H1 (cell line): ENCODE results near the gene ZNF175. TPM values are rescaled to one million over a fixed set of nuclear protein-coding genes. Genes with fewer than 3 reads are reported as not detected.

ENCODE experiments used
- CTCF ChIA-PET: fragments of 300-600 bp; sonication (Branson Sonifier 250); formaldehyde crosslinking; loops from one replicate; lab custom pipeline; 2021; ENCODE audit not compliant: partially characterized antibody; lab: Charles Lee
- POLR2A ChIA-PET: fragments of 300-600 bp; sonication (Branson Sonifier 250); formaldehyde crosslinking; loops from one replicate; lab custom pipeline; 2021; ENCODE audit warnings: inconsistent platforms; ENCODE audit not compliant: partially characterized antibody; lab: Charles Lee
- DNase-seq, 2 experiments: peaks; one replicate each; pipeline versions ENCODE4 v3.0.0 to v3.0.0-alpha.2; 2010 to 2022; ENCODE audit warnings: low spot score in 2 of 2, low read depth in 1 of 2, mixed read lengths in 1 of 2
- FAIRE-seq: peaks from 2 replicates; lab custom pipeline; 2011; peaks lifted over from hg19 to GRCh38; lab: Jason Lieb, UNC
- H2AFZ ChIP-seq: 2 replicates; pipeline ENCODE4 v1.8.1; 2012; ENCODE audit warnings: low read length, inconsistent platforms
- H2AK5ac ChIP-seq: 2 replicates; pipeline ENCODE4 v1.6.1; 2013; ENCODE audit warnings: low read depth, low read length
- H2BK120ac ChIP-seq: replicated peaks from 2 replicates; pipeline ENCODE3; 2013; ENCODE audit warnings: low read depth, low read length, inconsistent platforms
- H2BK12ac ChIP-seq: 2 replicates; pipeline ENCODE4 v1.6.1; 2013; ENCODE audit warnings: low read depth, low read length
- H2BK15ac ChIP-seq: 2 replicates; pipeline ENCODE4 v1.6.1; 2013; ENCODE audit warnings: low read length
- H2BK20ac ChIP-seq: 2 replicates; pipeline ENCODE4 v1.6.1; 2013; ENCODE audit warnings: low read length
- H2BK5ac ChIP-seq: 2 replicates; pipeline ENCODE4 v1.6.1; 2013; ENCODE audit warnings: low read depth, low read length
- H3K14ac ChIP-seq: 2 replicates; pipeline ENCODE4 v1.6.1; 2013; ENCODE audit warnings: inconsistent platforms; ENCODE audit not compliant: insufficient read length
- H3K18ac ChIP-seq: 2 replicates; pipeline ENCODE4 v1.6.1; 2013; ENCODE audit warnings: low read length; ENCODE audit errors: extremely low read depth
- H3K23ac ChIP-seq: 2 replicates; pipeline ENCODE4 v1.6.1; 2013; ENCODE audit warnings: inconsistent platforms; ENCODE audit not compliant: insufficient read length
- H3K23me2 ChIP-seq: 2 replicates; pipeline ENCODE4 v1.6.1; 2013; ENCODE audit warnings: low read depth, low read length
- H3K27ac ChIP-seq: 2 replicates; pipeline ENCODE4 v1.6.1; 2011; ENCODE audit warnings: low read depth, low read length, inconsistent platforms
- H3K27me3 ChIP-seq, 4 experiments: replicated peaks in 1 of 4; 1 replicate in 1 of 4; 2 replicates in 3 of 4; pipeline versions ENCODE4 v1.6.1 to v1.8.1; 2011 to 2013; ENCODE audit warnings: low read length in 3 of 4, mild to moderate bottlenecking in 3 of 4, inconsistent platforms in 2 of 4, mixed read lengths in 2 of 4, moderate library complexity in 1 of 4; ENCODE audit not compliant: control insufficient read depth in 3 of 4, insufficient read depth in 3 of 4; ENCODE audit errors: extremely low read depth in 1 of 4
- H3K36me3 ChIP-seq, 4 experiments: 2 replicates each; pipeline versions ENCODE4 v1.6.1 to v1.8.1; 2011 to 2013; ENCODE audit warnings: mild to moderate bottlenecking in 4 of 4, low read length in 3 of 4, moderate library complexity in 2 of 4, control low read depth in 1 of 4, inconsistent platforms in 1 of 4; ENCODE audit not compliant: insufficient read depth in 4 of 4, control insufficient read depth in 2 of 4
- H3K4ac ChIP-seq: replicated peaks from 2 replicates; pipeline ENCODE3; 2013; ENCODE audit warnings: low read length, low read depth, mixed read lengths, inconsistent platforms; ENCODE audit not compliant: insufficient read length
- H3K4me1 ChIP-seq, 4 experiments: replicated peaks in 1 of 4; 1 replicate in 1 of 4; 2 replicates in 3 of 4; pipeline versions ENCODE4 v1.6.1 to v1.8.1; 2011 to 2013; ENCODE audit warnings: low read length in 3 of 4, inconsistent platforms in 2 of 4, mixed read lengths in 1 of 4; ENCODE audit not compliant: insufficient read depth in 4 of 4, control insufficient read depth in 3 of 4
- H3K4me2 ChIP-seq, 2 experiments: 2 replicates each; pipeline versions ENCODE4 v1.6.1 to v1.8.1; 2011 to 2013; ENCODE audit warnings: low read depth in 2 of 2, low read length in 2 of 2, control low read depth in 1 of 2, inconsistent platforms in 1 of 2, mild to moderate bottlenecking in 1 of 2; ENCODE audit not compliant: insufficient read depth in 1 of 2
- H3K4me3 ChIP-seq, 4 experiments: fragments of 200-600, 300-600 bp in 1 of 4; sonication (generic), shearing (Covaris generic), sonication (Bioruptor Twin) in 1 of 4; 2 replicates each; pipeline versions ENCODE4 v1.5.1 to v1.8.1; 2011 to 2016; ENCODE audit warnings: low read length in 4 of 4, low read depth in 3 of 4, control low read depth in 2 of 4, inconsistent platforms in 2 of 4, mild to moderate bottlenecking in 2 of 4, mixed read lengths in 1 of 4, moderate library complexity in 1 of 4; ENCODE audit not compliant: insufficient read depth in 2 of 4; ENCODE audit errors: extremely low read depth in 1 of 4
- H3K56ac ChIP-seq: replicated peaks from 2 replicates; pipeline ENCODE3; 2013; ENCODE audit warnings: low read depth, mild to moderate bottlenecking, mixed read lengths, low read length, inconsistent platforms; ENCODE audit not compliant: insufficient read length
- H3K79me1 ChIP-seq: 2 replicates; pipeline ENCODE4 v1.6.1; 2013; ENCODE audit warnings: low read depth, low read length, control low read depth
- H3K79me2 ChIP-seq, 2 experiments: 2 replicates each; pipeline versions ENCODE4 v1.6.1 to v1.8.1; 2012 to 2013; ENCODE audit warnings: low read length in 2 of 2, mild to moderate bottlenecking in 2 of 2, inconsistent platforms in 1 of 2; ENCODE audit not compliant: insufficient read depth in 2 of 2, control insufficient read depth in 1 of 2
- H3K9ac ChIP-seq, 4 experiments: replicated peaks in 1 of 4; 1 replicate in 1 of 4; 2 replicates in 3 of 4; pipeline versions ENCODE4 v1.6.1 to v1.8.1; 2011 to 2013; ENCODE audit warnings: low read depth in 3 of 4, low read length in 3 of 4, control low read depth in 2 of 4, mild to moderate bottlenecking in 2 of 4, moderate library complexity in 2 of 4, inconsistent platforms in 1 of 4; ENCODE audit errors: extremely low read depth in 1 of 4
- H3K9me3 ChIP-seq, 2 experiments: 2 replicates each; pipeline versions ENCODE4 v1.6.1 to v1.8.1; 2012 to 2013; ENCODE audit warnings: mild to moderate bottlenecking in 2 of 2, moderate library complexity in 2 of 2, control low read depth in 1 of 2, inconsistent platforms in 1 of 2, low read depth in 1 of 2, low read length in 1 of 2, mixed read lengths in 1 of 2; ENCODE audit not compliant: insufficient read depth in 2 of 2
- H4K20me1 ChIP-seq, 2 experiments: replicated peaks in 1 of 2; 2 replicates each; pipeline versions ENCODE3 to v1.8.1; 2011 to 2013; ENCODE audit warnings: inconsistent platforms in 2 of 2, low read length in 2 of 2, mild to moderate bottlenecking in 1 of 2; ENCODE audit not compliant: insufficient read depth in 2 of 2, control insufficient read depth in 1 of 2
- H4K5ac ChIP-seq: 2 replicates; pipeline ENCODE4 v1.6.1; 2013; ENCODE audit warnings: low read length, low read depth, mixed read lengths, inconsistent platforms; ENCODE audit not compliant: insufficient read length
- H4K8ac ChIP-seq: 2 replicates; pipeline ENCODE4 v1.8.0; 2013; ENCODE audit warnings: mild to moderate bottlenecking, moderate library complexity, low read length, inconsistent platforms; ENCODE audit not compliant: insufficient read depth; ENCODE audit errors: extremely low read depth
- H4K91ac ChIP-seq: replicated peaks from 2 replicates; pipeline ENCODE3; 2013; ENCODE audit warnings: low read length, mixed read lengths, inconsistent platforms; ENCODE audit not compliant: insufficient read length
- ASH2L ChIP-seq: fragments of 200-600, 300-600 bp; sonication (generic); IDR thresholded peaks from one replicate; pipeline ENCODE4 v1.7.1; 2017; ENCODE audit warnings: low read length
- BRCA1 ChIP-seq: IDR thresholded peaks from 2 replicates; pipeline ENCODE4 v1.6.1; 2012; ENCODE audit warnings: low read depth, low read length, improper control_type of control experiment
- CBX5 ChIP-seq: fragments of 300-800, 300-1000 bp; sonication (generic); IDR thresholded peaks from 2 replicates; pipeline ENCODE4 v1.7.1; 2016; ENCODE audit warnings: antibody characterized with exemption, low read length, low read depth
- CHD1 ChIP-seq: IDR thresholded peaks from 2 replicates; pipeline ENCODE4 v1.6.1; 2012; ENCODE audit warnings: low read depth, low read length, improper control_type of control experiment
- EP300 ChIP-seq, 2 experiments: IDR thresholded peaks; 1 replicate in 1 of 2; 2 replicates in 1 of 2; pipeline ENCODE4 v1.6.1; 2011 to 2012; ENCODE audit warnings: low read depth in 2 of 2, low read length in 2 of 2, mild to moderate bottlenecking in 2 of 2, borderline replicate concordance in 1 of 2, inconsistent platforms in 1 of 2, moderate library complexity in 1 of 2
- EZH2 ChIP-seq: fragments of 200-600 bp; sonication (generic); IDR thresholded peaks from 2 replicates; pipeline ENCODE4 v1.7.1; 2012; ENCODE audit warnings: low read depth, mild to moderate bottlenecking, moderate library complexity, low read length, inconsistent platforms; ENCODE audit not compliant: severe bottlenecking
- HDAC2 ChIP-seq, 2 experiments: fragments of 300-600 bp in 1 of 2; sonication (generic) in 1 of 2; IDR thresholded peaks; 2 replicates each; pipeline ENCODE4 v1.6.1; 2011 to 2012; ENCODE audit warnings: low read depth in 2 of 2, low read length in 2 of 2, mild to moderate bottlenecking in 2 of 2, moderate library complexity in 2 of 2, borderline replicate concordance in 1 of 2, inconsistent platforms in 1 of 2
- HDAC6 ChIP-seq: IDR thresholded peaks from one replicate; pipeline ENCODE4 v1.7.1; 2012; ENCODE audit warnings: low read depth, mild to moderate bottlenecking, inconsistent platforms, low read length, moderate library complexity
- JUND ChIP-seq: IDR thresholded peaks from 2 replicates; pipeline ENCODE4 v1.6.1; 2011; ENCODE audit warnings: mild to moderate bottlenecking, improper control_type of control experiment, low read length
- KDM5A ChIP-seq: fragments of 200-600 bp; IDR thresholded peaks from 2 replicates; pipeline ENCODE4 v1.7.1; 2012; ENCODE audit warnings: mild to moderate bottlenecking, low read length, inconsistent platforms, mixed read lengths
- POU5F1 ChIP-seq: IDR thresholded peaks from 2 replicates; pipeline ENCODE4 v1.6.1; 2011; ENCODE audit warnings: low read depth, mild to moderate bottlenecking, low read length, moderate library complexity
- RFX5 ChIP-seq: IDR thresholded peaks from 2 replicates; pipeline ENCODE4 v1.6.1; 2011; ENCODE audit warnings: low read depth, low read length, improper control_type of control experiment, borderline replicate concordance
- SRF ChIP-seq: IDR thresholded peaks from 2 replicates; pipeline ENCODE4 v1.6.1; 2011; ENCODE audit warnings: mild to moderate bottlenecking, low read depth, low read length, moderate library complexity
- TEAD4 ChIP-seq: IDR thresholded peaks from 2 replicates; pipeline ENCODE4 v1.6.1; 2012; ENCODE audit warnings: low read depth, low read length, inconsistent platforms, mixed read lengths
- WGBS, 2 experiments: shearing (Covaris generic) in 1 of 2; methylation state at CpG; one replicate each; pipeline versions ENCODE4 v1.1.6 to v1.1.7; 2013 to 2015; ENCODE audit warnings: low lambda C conversion rate in 2 of 2, mixed read lengths in 2 of 2, inconsistent platforms in 1 of 2, low coverage in 1 of 2, missing lambda C conversion rate in 1 of 2; ENCODE audit not compliant: insufficient replicate concordance in 2 of 2, insufficient coverage in 1 of 2, insufficient read length in 1 of 2; ENCODE audit errors: extremely low coverage in 1 of 2, missing lambda C conversion rate in 1 of 2; 5-methylcytosine and 5-hydroxymethylcytosine counted together
- polyA plus RNA-seq, 7 experiments: library from polyadenylated mRNA; depleted of rRNA in 3 of 7; stranded (reverse) in 5 of 7; unstranded in 2 of 7; fragments of >200 nt in 5 of 7; fragments of 200-250 nt in 2 of 7; gene quantifications; 1 replicate in 5 of 7; 2 replicates in 1 of 7; 4 replicates in 1 of 7; pipeline versions ENCODE4 v1.2.1 to v1.2.3, GENCODE V29; 2011 to 2013; ENCODE audit warnings: missing spikeins in 2 of 7, mixed read lengths in 2 of 7
- total RNA-seq: library from RNA; stranded (reverse); fragmentation: NEBNext Ultra II Directional; extraction: Animal tissue kit (Norgen Biotek cat#: 25700); gene quantifications from 2 replicates; pipeline ENCODE4 v1.2.1, GENCODE V29; 2021

ZNF175 gene
- total and polyA plus RNA-seq, 2 of the 8 experiments (the other 6 are each of a cell fraction or from before 2014, with no cell fraction given): 1.7 to 11.1 TPM

DNA sequence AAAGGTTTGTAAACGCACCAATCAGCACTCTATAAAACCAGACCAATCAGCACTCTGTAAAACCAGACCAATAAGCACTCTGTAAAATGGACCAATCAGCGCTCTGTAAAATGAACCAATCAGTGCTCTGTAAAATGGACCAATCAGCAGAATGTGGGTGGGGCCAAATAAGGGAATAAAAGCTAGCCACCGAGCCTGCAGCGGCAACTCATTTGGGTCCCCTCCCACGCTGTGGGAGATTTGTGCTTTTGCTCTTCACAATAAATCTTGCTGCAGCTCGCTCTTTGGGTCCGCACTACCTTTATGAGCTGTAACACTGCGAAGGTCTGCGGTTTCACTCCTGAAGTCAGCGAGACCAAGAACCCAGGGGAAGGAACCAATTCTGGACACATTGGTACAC lies 28.0 kb downstream of the ZNF175 start:
- CTCF ChIA-PET: interaction anchor here (0.9 to 2.6 kb wide), 5 partner anchors 9 to 179 kb away, joined by 3 to 12 read pairs (median 3); no protein-coding TSS in a partner anchor
- POLR2A ChIA-PET: no interaction called here
- no peak for TF ChIP-seq CHD1
- no peak for TF ChIP-seq SRF
- no peak for TF ChIP-seq JUND
- TF ChIP-seq POU5F1: no peak
- TF ChIP-seq HDAC2 (IDR thresholded peaks at IDR 0.05; ENCODE audit: borderline replicate concordance in 1 of 2, low read depth in 2 of 2, low read length in 2 of 2): no peak
- no peak for TF ChIP-seq HDAC6
- no peak for TF ChIP-seq KDM5A
- TF ChIP-seq BRCA1: no peak
- no peak for TF ChIP-seq EZH2
- TF ChIP-seq RFX5: no peak
- TF ChIP-seq ASH2L: no peak
- TF ChIP-seq TEAD4: no peak
- no peak for TF ChIP-seq EP300 (IDR thresholded peaks at IDR 0.05; ENCODE audit: borderline replicate concordance in 1 of 2, low read depth in 2 of 2, low read length in 2 of 2)
- TF ChIP-seq CBX5: no peak

More for the DNA sequence above, 28.0 kb downstream of the ZNF175 start:
- Histone ChIP-seq H3K4me2 (no peak overlapping the region), H3K23me2 (peaks cover 3% of the 10 kb centered on the region), H2BK12ac (no peak overlapping the region), H4K91ac (no peak overlapping the region), H3K14ac (no peak overlapping the region), H4K8ac (no peak overlapping the region), H3K27ac (no peak overlapping the region), H3K18ac (no peak overlapping the region), H2BK15ac (no peak overlapping the region), H3K79me2 (no peaks in the 10 kb centered on the region), H3K4me3 (no peak overlapping the region), H3K79me1 (no peaks in the 10 kb centered on the region), H3K4me1 (no peaks in the 10 kb centered on the region; a peak in 1 of 7 replicates), H4K5ac (no peak overlapping the region), H3K9ac (no peak overlapping the region), H2BK120ac (no peak overlapping the region), H3K27me3 (0 out of 7 replicates have a peak, but pooled peaks cover 0 to 2% (median 0%) of the 10 kb centered on the region in 4 experiments), H3K23ac (no peak overlapping the region), H2AFZ (no peak overlapping the region), H3K36me3 (no peaks in the 10 kb centered on the region), H3K4ac (no peak overlapping the region), H4K20me1 (no peaks in the 10 kb centered on the region), H2BK5ac (no peak overlapping the region), H2AK5ac (no peak overlapping the region), H3K56ac (no peak overlapping the region), H2BK20ac (no peak overlapping the region), H3K9me3 (peaks cover 22 to 54% of the 10 kb centered on the region in 2 experiments; a peak in 3 of 4 replicates)
- WGBS, 2 experiments: 89% methylated on average over 10 of the region's 10 CpGs; no CpG with 5 or more reads in 1 of the 2 experiments
- no peak for DNase-seq
- FAIRE-seq: no peak
